GM19468 (cell line): ENCODE measurements around the gene MTCH2.
A peak's percentile ranks its signal among the peaks of the same experiment; 100 is the strongest.
"Not testable (repeated sequence)": the region's sequence is repeated elsewhere in the genome, so short reads cannot be mapped to it uniquely, and the experiment has no call there.

Source experiments
- ATAC-seq: cut with Tn5 transposase; IDR thresholded peaks from one replicate; pipeline ENCODE4 v1.9.1; 2021; ENCODE audit warnings: mild to moderate bottlenecking, moderate library complexity, moderate number of reproducible peaks; ENCODE audit not compliant: unreplicated experiment; ENCODE audit errors: extremely low read depth

Gene MTCH2

DNA sequence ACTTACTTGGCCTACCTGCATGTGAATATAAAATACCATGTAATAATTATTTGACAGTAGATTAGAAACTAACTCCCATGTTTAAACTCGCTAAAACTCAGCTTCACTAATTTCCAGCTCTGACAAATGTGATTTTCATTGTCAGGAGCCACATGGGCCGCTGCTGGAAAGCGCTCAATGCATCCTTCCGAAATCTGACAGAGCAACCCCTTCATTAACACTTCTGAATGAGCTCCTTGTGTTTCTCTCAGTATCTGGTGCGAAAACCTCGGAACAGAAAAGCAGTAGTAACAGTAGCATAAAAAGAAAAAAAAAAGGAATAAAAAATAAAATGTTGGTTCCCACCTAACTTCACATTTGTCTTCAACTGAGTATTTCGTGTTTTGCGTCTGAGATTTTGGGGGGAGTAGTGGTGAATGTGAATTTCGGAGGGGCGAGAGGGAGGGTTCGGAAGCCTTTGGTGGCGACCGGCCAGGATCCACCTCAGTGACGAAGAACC is 710 bp downstream of the MTCH2 start:
- no peak for ATAC-seq

DNA sequence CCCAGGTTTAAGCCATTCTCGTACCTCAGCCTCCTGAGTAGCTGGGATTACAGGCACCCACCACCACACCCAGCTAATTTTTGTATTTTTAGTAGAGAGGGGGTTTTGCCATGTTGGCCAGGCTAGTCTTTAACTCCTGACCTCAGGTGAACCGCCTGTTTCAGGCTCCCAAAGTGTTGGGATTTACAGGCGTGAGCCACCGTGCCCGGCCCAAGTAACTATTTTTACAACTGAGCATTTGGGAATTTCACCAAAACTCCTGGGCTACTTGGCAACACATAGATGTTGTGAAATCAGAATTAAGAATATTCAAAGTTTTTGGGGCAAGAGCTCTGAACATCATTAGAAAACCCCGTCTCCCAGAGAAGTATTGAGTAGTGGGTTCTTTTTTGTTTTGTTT is 1.9 kb downstream of the MTCH2 start:
- not testable (repeated sequence) for ATAC-seq

DNA sequence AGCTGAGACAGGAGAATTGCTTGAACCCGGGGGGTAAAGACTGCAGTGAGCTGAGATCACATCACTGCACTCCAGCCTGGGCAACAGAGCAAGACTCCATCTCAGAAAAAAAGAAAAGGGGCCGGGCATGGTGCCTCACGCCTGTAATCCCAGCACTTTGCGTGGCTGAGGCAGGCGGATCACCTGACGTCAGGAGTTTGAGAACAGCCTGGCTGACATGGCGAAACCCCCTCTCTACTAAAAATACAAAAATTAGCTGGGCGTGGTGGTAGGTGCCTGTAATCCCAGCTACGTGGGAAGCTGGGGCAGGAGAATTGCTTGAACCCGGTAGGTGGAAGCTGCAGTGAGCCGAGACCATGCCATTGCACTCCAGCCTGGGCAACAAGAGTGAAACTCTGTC is 6.0 kb downstream of the MTCH2 start:
- not testable (repeated sequence) for ATAC-seq

DNA sequence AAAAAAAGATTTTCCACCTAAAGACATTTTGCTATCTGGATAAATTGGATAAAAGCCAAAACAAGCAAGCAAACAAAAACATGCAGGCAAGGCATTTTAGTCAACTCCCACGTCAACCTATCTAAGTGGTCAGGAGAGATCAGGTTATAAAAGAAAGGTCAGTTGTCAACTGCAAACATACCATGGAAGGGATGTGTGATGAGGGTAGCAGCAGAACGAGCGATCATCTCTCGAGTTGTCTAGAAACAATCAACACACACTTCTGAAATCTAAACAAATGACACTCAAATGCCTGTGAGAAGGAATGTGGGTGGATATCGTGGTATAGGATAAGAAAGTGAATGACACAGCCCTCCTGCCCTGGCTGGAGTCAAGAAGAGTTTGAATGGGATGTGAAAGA is 10.9 kb downstream of the MTCH2 start:
- no peak for ATAC-seq

DNA sequence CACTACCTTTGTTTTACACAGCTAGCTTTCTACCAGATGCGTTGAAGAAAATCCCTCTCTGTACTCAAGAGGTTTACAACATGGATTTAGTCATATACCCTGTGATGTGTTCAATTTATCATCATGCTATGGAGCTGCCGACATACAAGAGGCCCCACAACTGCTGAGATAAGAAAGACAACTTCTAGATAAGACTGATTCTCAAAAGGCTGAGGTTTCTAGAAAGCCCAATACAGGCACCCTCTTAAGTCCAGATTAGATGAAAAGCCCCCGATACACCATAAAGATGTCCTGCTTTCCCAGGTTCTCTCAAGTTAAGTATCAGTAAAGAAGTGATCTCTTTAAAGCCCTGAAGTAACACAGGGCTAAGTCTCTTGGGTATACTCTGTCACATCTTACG is 14.3 kb downstream of the MTCH2 start:
- ATAC-seq, result no peak

GRCh38 chr11:47626234-47626633 is 16.1 kb downstream of the MTCH2 start:
- ATAC-seq, result no peak

- ATAC-seq, result no peak
Observed at GRCh38 chr11:47620836-47621378, 21.5 kb downstream of the MTCH2 start.

DNA sequence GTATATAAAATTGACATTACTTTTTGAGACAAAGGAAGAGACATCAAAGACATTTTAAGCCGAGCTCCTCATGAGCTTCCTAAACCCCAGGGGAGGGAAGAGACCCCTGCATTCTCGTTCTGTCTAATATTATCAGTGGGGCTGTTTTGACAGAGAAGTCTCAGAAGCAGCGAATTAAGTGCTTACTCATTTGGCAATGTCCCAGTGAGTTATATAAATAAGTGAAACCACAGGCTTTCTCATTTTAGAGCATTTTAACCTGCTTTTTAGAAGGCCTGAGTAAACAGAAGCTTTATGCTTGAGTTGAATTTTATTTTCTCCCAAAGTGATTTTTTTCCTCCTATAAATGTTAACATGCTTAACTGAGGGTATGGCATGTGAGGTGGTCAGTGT is 24.9 kb downstream of the MTCH2 start:
- no peak for ATAC-seq

GRCh38 chr11:47616726-47617416 is 25.5 kb downstream of the MTCH2 start:
- ATAC-seq, result no peak

- no peak for ATAC-seq
Observed at GRCh38 chr11:47615249-47615648, 27.1 kb downstream of the MTCH2 start.

GRCh38 chr11:47611348-47611794 is 31.0 kb downstream of the MTCH2 start:
- ATAC-seq, result peak; percentile 34

GRCh38 chr11:47609675-47610074 is 32.7 kb downstream of the MTCH2 start:
- ATAC-seq, result no peak

DNA sequence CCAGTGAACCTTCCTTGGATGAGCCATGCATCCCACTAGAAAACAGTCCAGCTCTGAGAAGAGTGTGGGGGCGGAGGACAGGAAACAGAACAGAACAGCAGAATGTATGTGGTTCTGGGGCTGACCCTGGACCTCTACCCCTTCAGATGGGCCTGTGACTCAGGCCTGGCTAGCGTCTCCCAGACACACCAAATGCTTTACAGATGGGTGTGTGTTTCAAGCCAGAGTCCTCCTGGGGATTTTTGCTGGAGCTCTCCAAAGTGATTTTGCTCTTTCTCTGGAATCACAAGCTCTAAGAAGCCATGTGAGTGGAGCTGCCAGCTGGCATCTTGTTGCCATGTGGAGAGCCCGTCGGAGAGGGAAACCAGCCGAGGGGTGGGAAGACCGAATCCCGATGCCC is 35.0 kb downstream of the MTCH2 start:
- no peak for ATAC-seq

GRCh38 chr11:47606731-47607130 is 35.6 kb downstream of the MTCH2 start:
- no peak for ATAC-seq

GRCh38 chr11:47605921-47606320 is 36.4 kb downstream of the MTCH2 start:
- no peak for ATAC-seq

DNA sequence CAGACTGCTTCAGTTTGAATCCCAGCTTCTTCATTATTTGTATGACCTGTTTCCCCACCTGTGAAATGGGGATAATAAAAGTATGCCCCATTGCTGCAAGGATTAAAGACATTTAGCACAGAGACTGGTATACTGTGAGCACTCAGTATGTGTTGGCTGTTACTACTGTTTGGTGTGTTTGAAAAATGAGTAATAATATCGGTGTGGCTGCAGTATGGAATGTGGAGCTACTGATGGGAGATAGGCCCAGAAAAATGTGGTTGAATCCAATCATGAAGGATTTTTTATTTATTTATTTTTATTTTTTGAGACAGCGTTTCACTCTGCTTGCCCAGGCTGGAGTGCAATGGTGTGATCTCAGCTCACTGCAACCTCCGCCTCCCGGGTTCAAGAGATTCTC is 39.1 kb downstream of the MTCH2 start:
- ATAC-seq, result no peak

DNA sequence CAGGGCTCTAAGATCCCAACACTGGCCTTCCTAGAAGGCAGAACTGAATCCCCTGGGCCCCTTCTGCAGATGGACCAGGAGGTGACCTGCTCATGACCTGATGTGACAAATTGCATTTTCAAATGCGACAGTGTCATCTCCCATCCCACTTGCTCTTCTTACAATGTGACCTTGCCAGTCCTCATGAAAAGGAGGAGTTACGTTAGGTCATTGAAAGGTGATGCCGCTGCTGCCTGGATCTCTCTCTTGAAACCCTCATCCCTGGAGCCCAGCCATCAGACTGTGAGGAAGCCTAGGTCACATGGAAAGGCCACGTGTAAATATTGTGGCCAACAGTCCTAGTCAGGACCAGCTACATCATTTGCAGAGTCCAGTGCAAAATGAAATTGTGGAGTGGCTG is 42.5 kb downstream of the MTCH2 start:
- no peak for ATAC-seq

DNA sequence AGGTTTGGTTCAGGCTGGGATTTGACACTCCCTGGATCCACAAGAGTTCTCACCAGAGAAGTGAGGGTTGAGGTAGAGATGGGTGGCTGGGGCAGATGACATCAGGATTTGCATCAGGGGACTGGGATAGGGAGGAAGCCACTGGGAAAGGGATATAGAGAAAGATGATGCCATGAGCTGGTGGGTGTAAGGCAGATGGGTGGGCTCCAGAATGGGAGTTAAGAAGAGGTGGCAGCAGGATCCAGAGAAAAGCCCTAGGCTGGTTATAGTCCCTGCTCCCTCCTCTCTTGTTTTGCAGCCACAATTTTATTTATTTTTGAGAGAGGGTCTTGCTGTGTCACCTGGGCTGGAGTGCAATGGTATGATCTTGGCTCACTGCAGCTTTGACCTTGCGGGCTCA is 46.4 kb downstream of the MTCH2 start:
- ATAC-seq, result no peak

GRCh38 chr11:47595029-47595428 is 47.3 kb downstream of the MTCH2 start:
- ATAC-seq, result no peak

DNA sequence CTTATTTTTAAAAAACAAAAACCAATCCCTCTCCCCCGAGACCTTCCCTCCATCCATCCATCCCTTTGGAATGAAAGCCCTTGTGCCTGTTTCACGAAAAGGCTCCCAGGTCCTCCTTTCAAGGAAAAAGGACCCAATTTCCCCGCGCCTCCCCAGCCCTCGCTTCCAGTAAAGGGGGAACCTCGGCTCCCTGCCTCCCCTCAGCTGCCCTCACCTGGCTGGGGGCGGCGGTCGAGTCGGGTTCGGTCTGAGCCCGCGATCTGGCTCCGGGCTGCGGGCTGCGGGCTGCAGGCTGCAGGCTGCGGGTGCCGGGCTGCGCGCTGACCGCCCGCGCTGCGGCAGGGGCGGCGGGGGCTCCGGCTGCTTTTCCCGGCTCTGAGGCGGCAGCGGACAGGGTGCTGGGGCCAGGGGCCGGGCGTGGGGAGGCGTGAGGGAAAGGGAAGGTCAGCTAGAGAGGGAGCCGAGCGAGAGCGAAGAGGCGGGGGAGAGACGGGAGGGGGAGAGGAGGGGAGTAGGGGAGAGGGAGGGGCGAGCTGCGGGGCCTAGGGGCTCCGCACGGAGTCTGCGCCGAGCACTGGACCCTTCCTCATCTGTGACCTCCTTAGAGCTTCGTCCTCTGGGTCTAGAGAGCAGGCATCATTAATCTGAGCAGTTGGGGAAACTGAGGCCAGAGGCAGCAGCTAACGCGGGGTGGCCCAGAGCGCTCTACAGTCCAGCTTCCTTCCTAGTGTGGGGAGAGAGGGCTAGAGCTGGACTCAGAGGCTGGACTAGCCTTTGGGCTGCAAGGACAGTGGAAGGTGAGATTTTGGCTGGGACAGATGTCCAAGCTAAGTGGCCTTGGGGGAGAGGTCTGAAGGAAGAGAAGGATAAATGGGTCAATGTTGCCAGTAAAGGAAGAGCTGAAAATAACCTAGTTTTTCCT is 48.2 kb downstream of the MTCH2 start, which contains the start of gene C1QTNF4:
TSS of gene C1QTNF4 (minus strand) at position 478 of the 922 bp plus-strand sequence. CDS start 3,601 bp downstream, outside the sequence.
- no peak for ATAC-seq

DNA sequence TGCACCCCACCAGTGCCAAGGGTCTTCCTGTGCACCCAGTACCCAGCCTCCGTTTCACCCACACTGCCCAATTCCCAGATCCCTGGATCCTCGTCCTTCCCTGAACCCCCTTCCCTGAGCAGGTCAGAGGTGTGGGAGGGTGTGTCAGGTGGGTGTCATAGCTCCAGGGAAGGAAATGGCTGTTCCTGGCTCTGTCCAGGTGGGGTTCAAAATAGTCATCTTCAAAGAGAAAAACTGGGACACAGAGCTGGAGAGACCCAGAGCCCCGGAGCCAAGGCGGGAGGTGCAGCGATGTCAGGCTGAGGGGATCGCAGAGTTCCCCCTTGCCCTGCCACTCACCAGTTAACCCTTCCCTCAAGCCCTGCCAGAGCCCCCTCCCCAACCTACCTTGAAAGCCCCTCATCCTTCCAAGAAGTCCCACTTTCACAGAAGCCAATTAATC is 48.8 kb downstream of the MTCH2 start:
- no peak for ATAC-seq
